ENCODE measurements around the gene GNAO1.

GNAO1 gene

DNA sequence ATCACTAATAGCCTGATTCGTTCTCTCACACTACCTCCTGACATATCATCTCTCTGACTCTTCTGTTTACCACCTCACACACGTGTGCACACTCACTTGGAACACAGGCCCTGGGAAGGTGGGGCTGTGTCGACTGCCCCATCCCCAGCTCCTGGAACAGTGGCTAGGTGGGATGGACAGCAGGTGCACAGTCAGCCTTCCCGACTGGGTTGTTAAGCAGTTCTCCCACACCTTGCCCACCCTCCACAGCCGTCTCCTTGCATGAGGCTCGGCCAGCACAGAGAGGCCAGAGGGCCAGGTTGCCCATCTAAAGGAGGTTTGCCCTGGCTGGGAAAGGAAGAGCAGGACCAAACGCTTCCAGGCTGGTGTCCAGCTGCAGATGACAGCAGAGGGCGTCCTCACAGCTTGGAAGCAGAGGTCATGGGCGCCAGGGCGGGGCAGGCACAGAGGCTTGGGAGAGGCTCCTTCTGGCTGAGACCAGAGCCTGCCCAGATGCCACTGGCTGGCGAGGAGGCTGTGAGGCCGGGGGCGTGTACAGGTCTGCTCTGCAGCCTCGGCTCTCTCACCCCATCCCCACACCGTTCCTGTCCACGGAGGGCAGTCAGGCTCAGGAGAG is 141.3 kb downstream of the GNAO1 start:
- no peak for TF ChIP-seq JUND (IDR thresholded peaks at IDR 0.05; ENCODE audit: low read depth)
- peak; percentile 80 to 89 for DNase-seq (ENCODE audit: low read depth in 1 of 2, low spot score in 1 of 2)
- in situ Hi-C loops (cut with HindIII; ENCODE audit: low pct_unique_long_range_greater_than_20kb, low sequenced_read_pairs) = no loop called here

DNA sequence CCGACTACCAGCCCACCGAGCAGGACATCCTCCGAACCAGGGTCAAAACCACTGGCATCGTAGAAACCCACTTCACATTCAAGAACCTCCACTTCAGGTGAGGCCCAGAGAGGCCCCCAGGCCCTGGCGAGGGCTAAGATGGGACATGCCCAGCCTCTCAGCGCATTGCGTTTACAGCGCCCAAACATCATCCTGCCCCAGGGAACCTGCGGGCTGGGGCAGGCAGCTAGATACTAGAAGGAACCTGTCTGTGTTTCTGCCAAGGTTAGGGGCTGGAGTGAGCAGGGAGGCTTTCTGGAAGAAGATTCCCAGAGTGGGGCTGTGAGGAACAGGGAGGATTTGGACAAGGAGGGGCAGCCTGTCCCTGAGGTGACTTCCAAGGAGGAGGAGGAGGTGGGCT is 143.5 kb downstream of the GNAO1 start:
- in situ Hi-C loops (cut with HindIII; ENCODE audit: low pct_unique_long_range_greater_than_20kb, low sequenced_read_pairs) = no loop called here
- DNase-seq (ENCODE audit: low read depth in 1 of 2, low spot score in 1 of 2) = no peak
- TF ChIP-seq JUND (IDR thresholded peaks at IDR 0.05; ENCODE audit: low read depth) = no peak

DNA sequence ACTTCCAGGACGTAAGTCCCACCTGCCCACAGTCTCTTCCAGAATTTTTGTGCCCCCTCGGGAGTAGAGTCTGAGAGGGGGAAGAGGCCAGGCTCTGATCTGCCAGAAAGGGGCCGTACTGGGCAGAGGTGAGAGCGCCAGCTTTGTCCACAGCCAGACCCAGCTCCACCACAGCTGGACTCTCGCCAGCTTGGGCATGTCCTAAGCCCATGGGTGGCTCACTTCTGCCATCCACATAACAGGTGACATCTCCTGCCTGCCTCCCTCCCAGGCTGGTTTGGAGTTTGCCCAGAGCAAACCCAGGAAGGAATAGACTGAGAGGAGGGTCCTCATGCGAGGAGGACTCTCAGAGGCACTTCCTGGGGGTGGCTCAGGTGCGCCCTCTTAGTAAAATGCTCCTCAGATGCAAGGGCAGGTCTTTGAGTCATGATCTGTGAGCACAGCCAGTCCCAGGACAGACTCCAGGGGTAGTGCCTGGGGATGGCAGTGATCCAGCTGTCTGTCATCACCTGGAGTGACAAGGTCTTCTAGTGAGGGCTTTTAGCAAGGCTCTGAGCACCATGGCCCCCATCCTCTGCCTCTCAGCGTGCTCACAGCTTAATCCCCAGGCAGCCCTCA is 144.9 kb downstream of the GNAO1 start:
- in situ Hi-C loops (cut with HindIII; ENCODE audit: low pct_unique_long_range_greater_than_20kb, low sequenced_read_pairs) = no loop called here
- DNase-seq (ENCODE audit: low read depth in 1 of 2, low spot score in 1 of 2) = no peak
- no peak for TF ChIP-seq JUND (IDR thresholded peaks at IDR 0.05; ENCODE audit: low read depth)

DNA sequence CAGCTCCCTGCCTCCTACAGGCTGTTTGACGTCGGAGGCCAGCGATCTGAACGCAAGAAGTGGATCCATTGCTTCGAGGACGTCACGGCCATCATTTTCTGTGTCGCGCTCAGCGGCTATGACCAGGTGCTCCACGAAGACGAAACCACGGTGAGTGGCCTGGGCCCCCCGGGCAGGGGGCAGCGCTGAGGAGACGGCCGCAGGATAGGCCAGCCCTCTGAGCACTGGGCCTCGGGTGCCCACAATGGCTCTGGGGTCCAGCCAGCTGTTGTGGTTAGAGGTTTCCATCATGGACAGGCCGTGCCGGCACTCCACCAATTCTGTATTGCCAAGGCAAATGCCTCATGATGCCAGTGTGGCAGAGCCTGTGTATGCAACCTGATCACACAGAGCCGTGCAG is 145.4 kb downstream of the GNAO1 start:
- TF ChIP-seq JUND (IDR thresholded peaks at IDR 0.05; ENCODE audit: low read depth) = no peak
- DNase-seq (ENCODE audit: low read depth in 1 of 2, low spot score in 1 of 2) = no peak
- in situ Hi-C loops (cut with HindIII; ENCODE audit: low pct_unique_long_range_greater_than_20kb, low sequenced_read_pairs) = no loop called here

DNA sequence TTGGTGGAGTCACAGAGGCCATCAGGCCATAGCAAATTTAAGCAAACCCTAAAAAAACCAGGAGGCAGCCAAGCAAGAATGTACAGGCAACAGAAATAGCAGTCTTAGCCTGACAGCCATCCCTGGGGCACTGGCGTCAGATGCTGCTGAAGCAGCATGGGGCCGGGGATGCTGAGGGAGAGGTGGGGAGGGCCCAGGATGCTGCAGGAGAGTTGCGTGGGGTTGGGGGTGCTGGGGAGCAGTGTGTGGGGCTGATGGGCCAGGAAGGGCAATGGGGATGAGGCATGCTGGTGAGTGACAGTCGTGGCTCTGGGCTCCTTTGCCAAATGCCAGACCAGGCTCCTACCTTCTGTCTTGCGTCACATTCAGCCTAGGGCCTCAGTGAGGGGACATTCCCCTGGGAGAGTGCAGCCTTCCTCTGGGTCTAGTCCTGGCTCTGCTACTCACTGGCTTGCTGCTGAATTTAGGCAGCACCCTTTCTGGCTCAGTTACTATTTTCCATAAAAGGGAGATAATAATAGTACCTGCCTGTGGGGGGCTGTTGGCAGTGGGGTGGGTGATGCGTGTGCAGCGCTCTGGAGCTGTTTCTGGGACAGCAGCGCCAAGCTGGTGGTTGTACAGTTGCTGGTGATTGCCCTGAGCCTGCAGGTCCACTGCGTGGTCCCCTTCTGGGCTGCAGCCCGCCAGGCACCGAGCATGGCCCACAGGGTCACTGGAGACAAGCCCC is 146.0 kb downstream of the GNAO1 start:
- in situ Hi-C loops (cut with HindIII; ENCODE audit: low pct_unique_long_range_greater_than_20kb, low sequenced_read_pairs) = no loop called here
- no peak for TF ChIP-seq JUND (IDR thresholded peaks at IDR 0.05; ENCODE audit: low read depth)
- no peak for DNase-seq (ENCODE audit: low read depth in 1 of 2, low spot score in 1 of 2)

DNA sequence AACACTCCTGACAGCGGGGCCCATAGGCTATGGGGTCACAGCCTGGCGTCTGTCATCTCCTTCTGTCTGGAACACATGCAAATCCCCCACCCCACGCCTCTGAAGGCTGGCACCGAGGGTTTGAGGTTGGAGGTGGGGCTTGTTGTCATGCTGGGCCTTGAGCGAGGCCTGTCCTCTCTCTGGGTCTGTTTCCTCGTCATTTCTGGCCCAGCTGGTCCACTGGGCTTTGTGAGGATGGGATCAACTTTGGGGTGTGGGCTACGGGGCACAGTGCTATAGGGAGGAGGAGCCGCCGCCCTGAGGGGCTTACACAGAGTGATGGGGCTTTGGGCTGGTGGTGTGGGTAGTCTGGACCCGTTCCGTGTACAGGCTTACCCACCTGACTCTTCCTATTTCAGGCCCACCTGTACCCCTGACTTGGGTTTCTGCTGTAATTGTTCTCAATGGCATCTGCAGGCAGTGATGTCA is 146.6 kb downstream of the GNAO1 start:
- in situ Hi-C loops (cut with HindIII; ENCODE audit: low pct_unique_long_range_greater_than_20kb, low sequenced_read_pairs) = no loop called here
- no peak for DNase-seq (ENCODE audit: low read depth in 1 of 2, low spot score in 1 of 2)
- TF ChIP-seq JUND (IDR thresholded peaks at IDR 0.05; ENCODE audit: low read depth) = no peak

DNA sequence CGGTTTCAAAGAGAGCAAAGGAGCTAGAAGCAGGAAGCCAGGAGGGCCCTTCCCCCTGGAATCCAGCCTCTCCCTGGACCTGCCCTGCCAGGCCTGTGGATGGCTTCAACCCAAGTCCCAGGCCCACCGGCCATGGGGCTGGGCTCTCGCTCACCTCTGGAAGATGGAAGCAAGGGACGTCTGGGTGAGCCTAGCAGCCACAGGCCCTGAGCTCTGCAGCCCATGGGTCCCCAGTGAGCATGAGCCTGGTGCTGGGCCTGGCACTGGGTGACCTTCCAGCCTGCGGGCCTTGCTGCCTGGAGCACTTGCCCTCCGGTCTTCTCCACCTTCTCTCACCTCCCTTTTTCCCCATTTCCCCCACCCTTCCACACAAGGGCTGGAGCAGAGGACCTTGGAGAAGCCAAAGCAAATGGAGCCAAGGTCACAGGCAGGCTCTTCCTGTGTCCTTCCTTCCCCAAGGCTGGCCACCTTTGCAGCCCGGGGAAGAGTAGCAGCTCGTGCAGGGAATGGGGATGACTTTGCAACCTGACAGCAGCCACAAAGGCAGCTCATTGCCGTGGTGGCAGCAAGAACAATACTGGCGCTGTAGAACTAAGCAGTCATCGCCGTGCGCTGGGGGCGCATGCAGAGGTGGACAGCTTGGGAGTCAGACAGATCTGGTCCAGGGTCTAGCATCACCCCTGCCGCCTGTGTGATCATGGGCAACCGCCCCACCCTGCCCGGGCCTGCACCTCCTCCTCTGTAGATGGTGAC is 147.5 kb downstream of the GNAO1 start:
- no peak for DNase-seq (ENCODE audit: low read depth in 1 of 2, low spot score in 1 of 2)
- in situ Hi-C loops (cut with HindIII; ENCODE audit: low pct_unique_long_range_greater_than_20kb, low sequenced_read_pairs) = no loop called here
- no peak for TF ChIP-seq JUND (IDR thresholded peaks at IDR 0.05; ENCODE audit: low read depth)

DNA sequence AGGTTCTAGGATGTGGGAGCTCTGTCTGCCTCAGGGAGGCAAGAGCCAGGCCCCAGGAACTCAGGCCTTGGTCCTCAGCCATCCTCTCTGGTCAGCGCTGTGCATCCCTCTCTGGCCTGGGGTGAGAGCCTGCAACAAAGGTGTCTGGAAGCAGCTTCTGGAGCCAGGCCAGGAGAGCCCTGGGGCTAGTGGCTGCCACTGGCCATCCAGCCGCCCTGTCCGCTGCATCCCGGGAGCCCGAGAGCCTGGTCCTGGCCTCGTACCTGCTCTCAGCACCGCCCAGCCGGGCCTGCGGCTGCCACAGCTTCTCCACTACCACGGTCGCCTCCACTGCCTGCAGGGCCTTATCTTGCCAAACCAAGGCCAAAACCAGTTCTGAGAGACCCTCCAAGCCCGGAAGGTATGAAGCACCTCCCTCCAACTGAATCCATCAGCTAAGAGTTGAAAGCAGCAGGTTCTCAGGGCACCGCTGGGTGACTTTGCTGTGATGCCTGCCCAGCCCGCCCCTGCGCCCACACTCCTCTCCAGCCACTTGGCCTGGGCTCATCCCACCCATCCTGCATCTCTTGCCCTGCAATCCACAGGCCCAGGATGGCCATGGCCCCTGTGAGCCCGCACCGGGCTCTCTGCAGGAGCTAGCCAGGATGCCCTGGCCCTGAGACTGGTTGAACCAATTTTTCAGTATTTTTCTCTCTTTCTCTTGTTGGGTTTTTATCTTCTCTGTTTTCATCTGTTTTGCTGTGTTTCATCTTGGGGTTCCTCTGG is 148.3 kb downstream of the GNAO1 start:
- in situ Hi-C loops (cut with HindIII; ENCODE audit: low pct_unique_long_range_greater_than_20kb, low sequenced_read_pairs) = no loop called here

DNA sequence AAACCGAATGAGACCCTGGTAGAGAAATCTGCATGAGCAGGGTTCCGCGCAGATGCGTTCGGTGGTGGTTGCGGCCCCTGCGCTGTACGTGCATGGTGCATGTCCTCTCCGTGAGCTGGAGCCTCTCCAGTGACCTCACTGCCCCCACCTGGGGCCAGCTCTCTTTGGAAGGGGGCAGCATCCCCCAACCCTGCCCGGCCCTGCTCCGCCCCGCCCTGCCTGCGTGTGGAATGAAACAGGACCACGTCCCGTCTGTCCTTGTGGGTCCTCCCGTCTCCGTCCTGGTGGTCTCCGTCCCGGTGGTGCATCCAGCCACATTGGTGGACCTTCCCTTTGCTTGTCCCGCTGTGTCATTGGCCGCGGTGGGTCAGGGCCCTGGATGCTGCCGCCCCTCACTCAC is 149.1 kb downstream of the GNAO1 start:
- in situ Hi-C loops (cut with HindIII; ENCODE audit: low pct_unique_long_range_greater_than_20kb, low sequenced_read_pairs) = no loop called here
- no peak for TF ChIP-seq JUND (IDR thresholded peaks at IDR 0.05; ENCODE audit: low read depth)
- DNase-seq (ENCODE audit: low read depth in 1 of 2, low spot score in 1 of 2) = no peak

More for the DNA sequence above, 148.3 kb downstream of the GNAO1 start:
- no peak for TF ChIP-seq JUND (IDR thresholded peaks at IDR 0.05; ENCODE audit: low read depth)
- DNase-seq (ENCODE audit: low read depth in 1 of 2, low spot score in 1 of 2) = no peak

DNA sequence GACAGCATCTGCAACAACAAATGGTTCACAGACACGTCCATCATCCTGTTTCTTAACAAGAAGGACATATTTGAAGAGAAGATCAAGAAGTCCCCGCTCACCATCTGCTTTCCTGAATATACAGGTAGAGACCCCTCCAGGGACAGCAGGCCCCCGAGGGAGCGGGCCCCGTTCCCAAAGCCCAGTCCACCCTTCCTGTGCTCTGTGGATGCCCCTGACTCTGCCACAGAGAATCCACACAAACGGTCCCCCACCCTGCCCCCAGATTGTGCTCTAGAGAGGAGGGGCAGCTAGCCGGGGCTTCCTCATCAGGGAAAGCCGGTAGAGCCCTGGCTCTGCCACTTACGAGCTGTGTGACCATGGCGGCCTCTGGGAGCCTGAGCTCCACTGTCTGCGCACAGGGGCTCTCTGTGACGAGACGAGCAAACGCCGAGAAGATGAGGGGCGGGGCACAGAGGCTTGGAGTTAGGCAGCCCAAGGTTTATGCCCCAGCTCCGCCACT is 149.6 kb downstream of the GNAO1 start:
- no peak for DNase-seq (ENCODE audit: low read depth in 1 of 2, low spot score in 1 of 2)
- TF ChIP-seq JUND (IDR thresholded peaks at IDR 0.05; ENCODE audit: low read depth) = no peak
- in situ Hi-C loops (cut with HindIII; ENCODE audit: low pct_unique_long_range_greater_than_20kb, low sequenced_read_pairs) = no loop called here

DNA sequence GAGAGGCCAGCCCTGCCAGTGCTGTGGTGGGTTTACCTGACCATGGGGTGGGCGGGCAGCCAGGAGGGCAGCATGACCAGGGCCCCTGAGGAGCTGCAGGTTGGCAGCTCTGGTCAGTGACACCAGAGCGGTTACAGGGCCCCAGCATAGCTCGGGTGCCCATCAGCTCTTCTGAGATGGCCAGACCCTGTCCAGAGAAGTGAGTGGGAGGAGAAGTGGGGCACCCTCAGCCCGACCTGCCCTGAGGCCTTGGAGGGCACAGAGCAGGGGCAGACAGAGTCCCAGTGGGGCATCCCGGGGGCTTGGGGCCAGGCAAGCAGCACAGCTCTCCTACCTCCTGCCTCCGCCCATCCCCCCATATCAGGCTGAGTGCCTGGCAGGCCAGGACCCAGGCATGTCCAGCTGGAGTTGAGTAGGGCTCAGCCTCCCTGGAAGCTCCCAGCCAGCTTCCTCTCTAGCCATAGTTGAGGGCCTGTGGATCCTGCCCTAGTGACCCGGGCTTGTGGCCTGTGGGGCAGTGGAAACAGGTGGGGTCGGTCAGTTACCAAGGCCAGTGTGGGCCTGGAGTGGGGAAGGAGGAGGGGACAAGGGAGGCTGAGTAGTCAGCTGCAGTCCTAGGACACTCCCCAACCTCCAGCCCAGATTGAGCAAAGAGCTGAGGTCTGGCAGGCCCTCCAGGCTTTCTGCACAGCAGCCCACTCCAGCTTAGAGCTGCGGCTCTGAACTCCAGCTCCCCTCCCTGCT is 150.5 kb downstream of the GNAO1 start:
- TF ChIP-seq JUND (IDR thresholded peaks at IDR 0.05; ENCODE audit: low read depth) = no peak
- in situ Hi-C loops (cut with HindIII; ENCODE audit: low pct_unique_long_range_greater_than_20kb, low sequenced_read_pairs) = no loop called here
- DNase-seq (ENCODE audit: low read depth in 1 of 2, low spot score in 1 of 2) = no peak
